Body of pancreas (tissue), 4 donors: ENCODE results near the gene EPS8. TPM values are rescaled to one million over a fixed set of nuclear protein-coding genes. Genes with fewer than 3 reads are reported as not detected.
A peak's percentile ranks its signal among the peaks of the same experiment; 100 is the strongest.

Source experiments
- ATAC-seq: fragments of 150-250 bp; one replicate; pipeline ENCODE4 v1.9.1; 2016
- DNase-seq, 4 donors: peaks; one replicate each; pipeline ENCODE4 v3.0.0-alpha.2; 2019
- H3K27ac ChIP-seq, 4 donors: fragments of 200-600 bp; sonication (generic); 1 replicate in 3 of 4; 2 replicates in 1 of 4; pipeline versions ENCODE4 v1.5.1 to v1.6.1; 2016 to 2019; ENCODE audit warnings: mild to moderate bottlenecking in 1 of 4, mixed read lengths in 1 of 4, moderate library complexity in 1 of 4
- H3K27me3 ChIP-seq, 2 donors: fragments of 200-600 bp; sonication (generic); one replicate each; pipeline ENCODE4 v1.6.0; 2016; ENCODE audit warnings: mild to moderate bottlenecking in 1 of 2
- H3K36me3 ChIP-seq, 2 donors: fragments of 200-600 bp; sonication (generic); replicated peaks in 1 of 2; 2 replicates each; pipeline ENCODE4 v1.5.1; 2016; ENCODE audit warnings: low read depth in 2 of 2; ENCODE audit not compliant: insufficient read depth in 1 of 2
- H3K4me1 ChIP-seq: fragments of 200-600 bp; sonication (generic); one replicate; pipeline ENCODE4 v1.6.0; 2016
- H3K4me3 ChIP-seq, 2 donors: fragments of 200-600 bp; sonication (generic); 1 replicate in 1 of 2; 2 replicates in 1 of 2; pipeline ENCODE4 v1.5.1; 2016 to 2019
- H3K9me3 ChIP-seq, 3 donors: fragments of 200-600 bp; sonication (generic); 1 replicate in 2 of 3; 2 replicates in 1 of 3; pipeline ENCODE4 v1.5.1; 2016
- POLR2A ChIP-seq, 3 donors: fragments of 450-650 bp; IDR thresholded peaks; one replicate each; pipeline ENCODE4 v1.6.1; 2016; ENCODE audit warnings: antibody characterized with exemption in 3 of 3, mild to moderate bottlenecking in 2 of 3
- WGBS, 2 donors: methylation state at CpG; one replicate each; pipeline ENCODE4 v1.1.5; 2017; 5-methylcytosine and 5-hydroxymethylcytosine counted together
- intact Hi-C: fragments of 100-400 bp; cut with DNase I; formaldehyde crosslinking; loops from one replicate; pipeline ENCODE4 v1.15.1; 2023
- total RNA-seq, 2 donors: library from RNA; depleted of rRNA; stranded (reverse); fragments of >200 nt; gene quantifications; one replicate each; pipeline ENCODE4 v1.1.0, GENCODE V29; 2016
- TF ChIP-seq, protein P1 (sequence below), 7 experiments: fragments of 450-650 bp in 4 of 7; fragments of 200-600 bp in 3 of 7; sonication (generic) in 3 of 7; IDR thresholded peaks; one replicate each; pipeline ENCODE4 v1.5.1; 2016 to 2019; ENCODE audit warnings: antibody characterized with exemption in 7 of 7

The EPS8 gene
- total RNA-seq, 2 donors from 2014 or later, result 31.6 to 41.2 TPM

DNA sequence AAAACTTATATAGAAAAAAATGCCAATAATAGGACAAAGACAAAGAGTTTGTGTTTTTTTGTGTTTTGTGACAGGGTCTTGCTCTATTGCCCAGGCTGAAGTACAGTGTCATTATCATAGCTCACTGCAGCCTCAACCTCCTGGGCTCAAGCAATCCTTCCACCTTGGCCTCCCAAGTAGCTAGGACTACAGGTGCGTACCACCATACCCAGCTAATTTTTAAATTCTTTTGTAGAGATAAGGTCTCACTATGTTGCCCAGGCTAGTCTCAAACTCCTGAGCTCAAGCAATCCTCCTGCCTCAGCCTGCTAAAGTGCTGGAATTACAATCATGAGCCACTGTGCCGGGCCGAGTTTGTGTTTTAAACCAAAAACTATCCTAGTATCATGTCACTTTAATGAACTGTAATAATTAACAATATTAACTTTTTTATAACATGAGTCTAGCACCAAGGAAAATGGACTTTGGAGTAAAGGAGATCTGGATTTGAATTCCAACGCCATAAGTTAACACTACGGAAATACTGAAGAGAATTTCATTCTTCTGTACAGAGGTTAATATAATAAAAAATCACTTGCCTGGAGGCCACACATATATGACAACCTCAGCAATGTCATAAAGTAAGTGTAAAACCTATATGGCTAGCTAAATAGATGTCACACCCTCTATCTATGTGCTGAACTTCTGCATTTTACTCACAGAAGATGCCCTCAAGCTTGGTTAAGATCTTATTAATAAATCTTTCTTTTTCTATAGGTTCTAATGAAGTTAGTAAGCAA is 53.2 kb downstream of the EPS8 start:
- H3K4me1 ChIP-seq, result peaks cover 6% of the 10 kb centered on the region
- TF ChIP-seq, protein P1, sequence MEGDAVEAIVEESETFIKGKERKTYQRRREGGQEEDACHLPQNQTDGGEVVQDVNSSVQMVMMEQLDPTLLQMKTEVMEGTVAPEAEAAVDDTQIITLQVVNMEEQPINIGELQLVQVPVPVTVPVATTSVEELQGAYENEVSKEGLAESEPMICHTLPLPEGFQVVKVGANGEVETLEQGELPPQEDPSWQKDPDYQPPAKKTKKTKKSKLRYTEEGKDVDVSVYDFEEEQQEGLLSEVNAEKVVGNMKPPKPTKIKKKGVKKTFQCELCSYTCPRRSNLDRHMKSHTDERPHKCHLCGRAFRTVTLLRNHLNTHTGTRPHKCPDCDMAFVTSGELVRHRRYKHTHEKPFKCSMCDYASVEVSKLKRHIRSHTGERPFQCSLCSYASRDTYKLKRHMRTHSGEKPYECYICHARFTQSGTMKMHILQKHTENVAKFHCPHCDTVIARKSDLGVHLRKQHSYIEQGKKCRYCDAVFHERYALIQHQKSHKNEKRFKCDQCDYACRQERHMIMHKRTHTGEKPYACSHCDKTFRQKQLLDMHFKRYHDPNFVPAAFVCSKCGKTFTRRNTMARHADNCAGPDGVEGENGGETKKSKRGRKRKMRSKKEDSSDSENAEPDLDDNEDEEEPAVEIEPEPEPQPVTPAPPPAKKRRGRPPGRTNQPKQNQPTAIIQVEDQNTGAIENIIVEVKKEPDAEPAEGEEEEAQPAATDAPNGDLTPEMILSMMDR (IDR thresholded peaks at IDR 0.05), result no peak
- no peak for TF ChIP-seq POLR2A (IDR thresholded peaks at IDR 0.05)
- no peaks in the 10 kb centered on the region for H3K27me3 ChIP-seq
- ATAC-seq (no peak), DNase-seq (no peak)
- H3K27ac ChIP-seq, result no peak overlapping the region
- H3K36me3 ChIP-seq, result no peaks in the 10 kb centered on the region
- no peak overlapping the region for H3K4me3 ChIP-seq
- WGBS, 2 donors, result 69 to 78% methylated on average over 5 of the region's 5 CpGs
- intact Hi-C loops, result no loop called here
- H3K9me3 ChIP-seq, result no peaks in the 10 kb centered on the region

DNA sequence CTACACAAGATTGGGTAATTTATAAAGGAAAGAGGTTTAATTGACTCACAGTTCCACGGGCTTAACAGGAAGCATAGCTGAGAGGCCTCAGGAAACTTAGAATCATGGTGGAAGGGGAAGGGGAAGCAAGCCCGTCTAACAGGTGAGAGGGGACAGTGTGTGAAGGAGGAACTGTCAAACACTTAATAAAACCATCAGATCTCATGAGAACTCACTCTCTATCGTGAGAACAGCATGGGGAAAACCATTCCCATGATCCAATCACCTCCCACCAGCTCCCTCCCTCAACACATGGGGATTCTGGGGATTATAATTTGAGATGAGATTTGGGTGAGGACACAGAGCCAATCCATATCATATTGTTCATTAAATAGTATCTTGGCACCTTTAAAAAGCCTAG is 56.1 kb downstream of the EPS8 start:
- ATAC-seq (no peak), DNase-seq (no peak)
- Histone ChIP-seq H3K9me3 (no peaks in the 10 kb centered on the region), H3K27me3 (no peaks in the 10 kb centered on the region), H3K4me3 (no peak overlapping the region), H3K36me3 (no peaks in the 10 kb centered on the region), H3K27ac (peak overlapping the region in 1 of 4 donors; percentile 39), H3K4me1 (no peaks in the 10 kb centered on the region)
- 67 to 79% methylated on average over 3 of the region's 3 CpGs for WGBS, 2 donors
- TF ChIP-seq, protein P1 (IDR thresholded peaks at IDR 0.05), result no peak
- no peak for TF ChIP-seq POLR2A (IDR thresholded peaks at IDR 0.05)
- intact Hi-C loops, result no loop called here

DNA sequence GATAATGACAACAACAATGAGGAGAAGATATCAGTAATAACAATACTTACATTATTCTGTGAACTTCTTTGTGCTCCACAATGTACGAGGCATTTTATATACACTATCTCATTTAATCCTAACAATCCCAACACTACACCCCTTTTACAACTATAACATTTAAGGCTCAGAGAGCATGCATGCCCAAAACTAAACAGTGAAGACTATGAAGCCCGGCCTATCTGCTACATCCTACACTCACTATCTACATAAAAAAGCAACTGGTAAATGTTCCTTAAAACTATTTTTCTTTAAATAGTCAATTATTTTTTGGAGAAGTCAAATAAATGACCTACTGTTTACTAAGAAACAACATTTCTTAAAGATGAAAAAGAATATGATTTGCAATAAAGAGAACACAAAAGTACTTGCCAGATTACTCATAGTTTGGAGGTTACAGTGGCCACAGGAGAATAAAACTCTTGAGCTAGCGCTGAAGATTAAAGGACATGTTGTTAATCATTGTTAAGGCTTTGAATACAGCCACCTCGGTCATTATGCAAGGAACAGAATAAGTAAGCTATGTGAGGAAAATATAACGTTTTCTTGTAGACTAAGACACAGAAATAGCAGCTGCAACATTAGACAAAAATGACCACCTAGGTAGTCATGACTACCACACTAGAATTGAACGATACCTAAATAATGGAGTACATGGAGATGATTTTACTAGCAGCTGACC is 56.7 kb downstream of the EPS8 start:
- Histone ChIP-seq H3K27me3 (no peaks in the 10 kb centered on the region), H3K27ac (peak overlapping the region in 2 of 4 donors; percentile 13 to 39), H3K9me3 (no peaks in the 10 kb centered on the region), H3K4me3 (no peak overlapping the region), H3K36me3 (no peaks in the 10 kb centered on the region), H3K4me1 (no peaks in the 10 kb centered on the region)
- no peak for DNase-seq
- TF ChIP-seq, protein P1 (IDR thresholded peaks at IDR 0.05), result no peak
- TF ChIP-seq POLR2A (IDR thresholded peaks at IDR 0.05), result no peak
- intact Hi-C loops, result no loop called here
- ATAC-seq, result peak; percentile 35
- 61 to 70% methylated on average over 6 of the region's 6 CpGs for WGBS, 2 donors

DNA sequence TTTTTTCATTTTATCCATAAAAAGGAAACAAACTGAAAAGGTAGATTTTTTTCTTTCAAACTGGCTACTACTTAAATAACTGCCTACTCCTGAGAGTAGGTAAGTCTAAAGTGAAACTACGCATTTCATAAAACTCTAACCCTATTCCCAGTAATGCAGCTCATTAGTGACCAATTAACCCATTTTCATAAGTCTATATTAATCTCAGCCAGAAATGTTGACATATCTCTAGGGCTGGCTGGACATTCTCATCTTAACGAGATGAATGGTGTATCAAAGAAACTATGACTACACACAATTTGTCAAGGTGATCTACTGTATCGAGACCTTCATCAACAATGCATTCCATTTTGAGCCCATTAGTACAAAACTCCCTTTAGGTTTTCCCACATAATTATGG is 57.2 kb downstream of the EPS8 start:
- TF ChIP-seq POLR2A (IDR thresholded peaks at IDR 0.05), result no peak
- TF ChIP-seq, protein P1 (IDR thresholded peaks at IDR 0.05), result no peak
- Histone ChIP-seq H3K36me3 (no peaks in the 10 kb centered on the region), H3K9me3 (no peaks in the 10 kb centered on the region), H3K27ac (peak overlapping the region in 2 of 4 donors; percentile 13 to 39), H3K4me3 (no peak overlapping the region), H3K4me1 (no peaks in the 10 kb centered on the region), H3K27me3 (no peaks in the 10 kb centered on the region)
- ATAC-seq (no peak), DNase-seq (no peak)
- intact Hi-C loops, result no loop called here
- 73% methylated on average over 3 of the region's 3 CpGs for WGBS, 2 donors
